ENCODE measurements around the gene LDLRAD4.

The LDLRAD4 gene

DNA sequence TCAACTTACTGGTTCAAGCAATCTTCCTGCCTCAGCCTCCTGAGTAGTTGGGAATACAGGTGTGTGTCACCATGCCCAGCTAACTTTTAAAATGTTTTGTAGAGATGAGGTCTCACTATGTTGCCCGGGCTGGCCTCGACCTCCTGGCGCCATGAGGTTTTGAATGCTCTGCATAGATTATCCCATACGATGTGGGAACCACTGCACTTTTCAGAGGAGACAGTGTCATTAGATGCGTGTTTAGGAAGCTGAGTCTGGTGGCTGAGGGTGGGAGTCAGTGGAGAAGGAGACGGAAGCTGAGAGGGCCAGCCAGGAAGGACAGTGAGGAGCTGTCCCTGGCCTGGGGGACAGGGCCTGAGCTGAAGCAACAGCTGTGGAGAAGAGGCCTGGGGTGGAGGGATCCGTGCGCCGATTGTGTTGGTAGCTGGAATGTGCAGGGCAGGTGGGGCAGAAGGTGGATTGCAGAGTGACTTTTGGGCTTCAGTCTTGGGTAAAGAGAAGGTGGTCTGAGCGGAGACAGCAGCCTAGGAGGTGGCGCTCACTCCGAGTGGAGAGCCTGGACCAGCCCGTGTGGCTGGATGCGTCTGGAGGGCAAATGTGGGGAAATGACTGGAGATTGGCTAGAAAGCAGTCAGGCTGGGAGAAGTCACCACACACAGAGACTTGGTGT is 68.0 kb downstream of the LDLRAD4 start:
- Histone ChIP-seq H3K9ac (no peak overlapping the region), H4K20me1 (ENCODE audit: insufficient read depth) (no peaks in the 10 kb centered on the region), H3K36me3 (ENCODE audit: insufficient read depth) (no peaks in the 10 kb centered on the region), H3K4me1 (ENCODE audit: low read depth, poor library complexity, severe bottlenecking) (no peaks in the 10 kb centered on the region), H3K79me2 (ENCODE audit: insufficient read depth, low read depth) (no peaks in the 10 kb centered on the region), H3K4me2 (no peak overlapping the region), H3K27me3 (ENCODE audit: insufficient read depth, low read depth) (no peaks in the 10 kb centered on the region), H2AFZ (ENCODE audit: low read depth) (no peak overlapping the region), H3K27ac (no peak overlapping the region), H3K4me3 (IDR thresholded peaks at IDR 0.05; ENCODE audit: insufficient read depth, low read depth, low read length) (no peak overlapping the region)
- TF ChIP-seq, protein P1, sequence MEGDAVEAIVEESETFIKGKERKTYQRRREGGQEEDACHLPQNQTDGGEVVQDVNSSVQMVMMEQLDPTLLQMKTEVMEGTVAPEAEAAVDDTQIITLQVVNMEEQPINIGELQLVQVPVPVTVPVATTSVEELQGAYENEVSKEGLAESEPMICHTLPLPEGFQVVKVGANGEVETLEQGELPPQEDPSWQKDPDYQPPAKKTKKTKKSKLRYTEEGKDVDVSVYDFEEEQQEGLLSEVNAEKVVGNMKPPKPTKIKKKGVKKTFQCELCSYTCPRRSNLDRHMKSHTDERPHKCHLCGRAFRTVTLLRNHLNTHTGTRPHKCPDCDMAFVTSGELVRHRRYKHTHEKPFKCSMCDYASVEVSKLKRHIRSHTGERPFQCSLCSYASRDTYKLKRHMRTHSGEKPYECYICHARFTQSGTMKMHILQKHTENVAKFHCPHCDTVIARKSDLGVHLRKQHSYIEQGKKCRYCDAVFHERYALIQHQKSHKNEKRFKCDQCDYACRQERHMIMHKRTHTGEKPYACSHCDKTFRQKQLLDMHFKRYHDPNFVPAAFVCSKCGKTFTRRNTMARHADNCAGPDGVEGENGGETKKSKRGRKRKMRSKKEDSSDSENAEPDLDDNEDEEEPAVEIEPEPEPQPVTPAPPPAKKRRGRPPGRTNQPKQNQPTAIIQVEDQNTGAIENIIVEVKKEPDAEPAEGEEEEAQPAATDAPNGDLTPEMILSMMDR (conservative IDR thresholded peaks at IDR 0.05; ENCODE audit: low read depth, low read length), result no peak

DNA sequence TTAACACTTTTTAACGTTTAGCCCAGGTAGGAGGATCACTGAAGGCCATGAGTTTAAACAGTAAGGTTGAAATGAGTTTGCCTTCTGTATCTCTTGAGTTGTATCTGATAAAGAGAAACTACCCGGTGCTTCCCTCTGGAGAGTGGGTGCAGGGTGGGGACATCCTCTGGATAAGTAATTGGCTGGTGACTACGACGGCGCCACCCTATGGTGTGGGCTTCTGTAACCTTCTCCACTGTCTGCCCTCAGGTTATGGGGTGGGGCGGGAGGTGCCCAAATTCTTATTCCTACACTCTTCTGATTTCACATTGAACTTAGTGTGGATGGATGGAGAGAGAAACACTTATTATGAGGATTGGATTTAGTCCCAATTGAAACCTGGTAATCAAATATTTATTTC is 68.8 kb downstream of the LDLRAD4 start:
- Histone ChIP-seq H3K27ac (no peak overlapping the region), H3K4me3 (IDR thresholded peaks at IDR 0.05; ENCODE audit: insufficient read depth, low read depth, low read length) (no peak overlapping the region), H3K4me2 (no peak overlapping the region), H3K9ac (no peak overlapping the region), H3K36me3 (ENCODE audit: insufficient read depth) (no peaks in the 10 kb centered on the region), H2AFZ (ENCODE audit: low read depth) (no peak overlapping the region), H3K79me2 (ENCODE audit: insufficient read depth, low read depth) (no peaks in the 10 kb centered on the region), H3K4me1 (ENCODE audit: low read depth, poor library complexity, severe bottlenecking) (no peaks in the 10 kb centered on the region), H3K27me3 (ENCODE audit: insufficient read depth, low read depth) (no peaks in the 10 kb centered on the region), H4K20me1 (ENCODE audit: insufficient read depth) (no peaks in the 10 kb centered on the region)
- TF ChIP-seq, protein P1 (conservative IDR thresholded peaks at IDR 0.05; ENCODE audit: low read depth, low read length), result no peak

DNA sequence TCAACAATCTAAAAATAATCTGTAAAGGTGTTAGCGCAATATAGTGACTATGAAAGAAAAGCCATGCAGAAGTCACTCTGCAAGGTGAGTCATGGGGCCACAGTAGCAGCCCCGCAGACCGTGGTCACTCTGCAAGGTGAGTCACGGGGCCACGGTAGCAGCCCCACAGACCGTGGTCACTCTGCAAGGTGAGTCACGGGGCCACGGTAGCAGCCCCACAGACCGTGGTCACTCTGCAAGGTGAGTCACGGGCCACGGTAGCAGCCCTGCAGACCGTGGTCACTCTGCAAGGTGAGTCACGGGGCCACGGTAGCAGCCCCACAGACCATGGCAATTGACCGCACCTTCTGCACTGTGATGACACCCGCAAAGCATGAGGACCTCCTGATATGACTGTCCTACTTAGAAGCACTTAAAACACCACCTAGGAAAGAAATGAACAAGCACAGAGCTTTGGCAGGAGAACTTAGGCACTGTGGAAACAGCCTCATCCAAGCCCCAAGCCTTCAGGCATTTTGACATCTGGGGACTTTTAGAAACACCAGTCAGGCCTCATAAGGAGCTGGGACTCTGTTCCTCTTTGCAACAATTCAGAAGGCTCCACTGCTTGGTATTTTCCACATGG is 70.1 kb downstream of the LDLRAD4 start:
- Histone ChIP-seq H3K27ac (no peak overlapping the region), H3K36me3 (ENCODE audit: insufficient read depth) (no peaks in the 10 kb centered on the region), H3K4me3 (IDR thresholded peaks at IDR 0.05; ENCODE audit: insufficient read depth, low read depth, low read length) (no peak overlapping the region), H3K4me2 (no peak overlapping the region), H3K79me2 (ENCODE audit: insufficient read depth, low read depth) (no peaks in the 10 kb centered on the region), H3K9ac (no peak overlapping the region), H2AFZ (ENCODE audit: low read depth) (no peak overlapping the region), H3K4me1 (ENCODE audit: low read depth, poor library complexity, severe bottlenecking) (no peaks in the 10 kb centered on the region), H3K27me3 (ENCODE audit: insufficient read depth, low read depth) (no peaks in the 10 kb centered on the region), H4K20me1 (ENCODE audit: insufficient read depth) (no peaks in the 10 kb centered on the region)
- TF ChIP-seq, protein P1 (conservative IDR thresholded peaks at IDR 0.05; ENCODE audit: low read depth, low read length), result no peak

DNA sequence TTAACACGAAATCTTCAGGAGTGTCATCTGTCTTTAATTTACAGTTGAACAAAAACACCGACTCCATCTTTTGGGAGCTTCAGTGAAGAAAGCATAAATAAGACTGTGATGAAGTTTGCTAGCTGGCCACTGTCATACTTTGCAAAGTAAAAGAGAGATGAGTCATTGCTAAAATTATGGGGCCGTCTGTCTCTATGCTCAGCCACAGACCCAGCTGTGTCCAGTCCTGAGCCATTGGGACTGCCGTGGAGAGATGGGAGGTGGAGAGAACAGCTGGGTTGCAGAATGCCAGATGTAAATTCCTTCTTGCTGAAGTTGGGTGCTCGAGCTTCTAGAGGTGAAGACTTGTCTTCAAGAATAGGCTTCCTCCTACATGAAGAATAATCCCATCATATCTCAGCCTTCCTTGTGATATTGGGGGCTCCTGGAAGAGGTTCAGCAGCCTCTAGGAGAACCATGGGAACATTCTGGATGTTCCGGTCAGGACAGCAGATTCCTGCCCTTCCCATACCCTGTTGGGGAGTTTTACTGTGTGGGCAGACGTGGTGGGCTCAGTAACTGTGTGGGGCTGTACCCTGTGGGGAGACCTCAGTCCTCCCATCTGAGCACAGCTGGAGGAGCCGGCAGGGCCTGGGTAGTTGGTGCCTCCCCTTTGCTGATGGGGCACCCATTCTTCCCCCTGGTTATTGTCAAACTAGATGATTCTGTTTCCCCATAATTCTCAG is 71.1 kb downstream of the LDLRAD4 start:
- Histone ChIP-seq H2AFZ (ENCODE audit: low read depth) (no peak overlapping the region), H3K4me2 (no peak overlapping the region), H3K27ac (no peak overlapping the region), H3K9ac (no peak overlapping the region), H4K20me1 (ENCODE audit: insufficient read depth) (no peaks in the 10 kb centered on the region), H3K4me1 (ENCODE audit: low read depth, poor library complexity, severe bottlenecking) (no peaks in the 10 kb centered on the region), H3K79me2 (ENCODE audit: insufficient read depth, low read depth) (no peaks in the 10 kb centered on the region), H3K4me3 (IDR thresholded peaks at IDR 0.05; ENCODE audit: insufficient read depth, low read depth, low read length) (no peak overlapping the region), H3K27me3 (ENCODE audit: insufficient read depth, low read depth) (no peaks in the 10 kb centered on the region), H3K36me3 (ENCODE audit: insufficient read depth) (no peaks in the 10 kb centered on the region)
- TF ChIP-seq, protein P1 (conservative IDR thresholded peaks at IDR 0.05; ENCODE audit: low read depth, low read length), result no peak
